AG09319 (cell line): ENCODE data around the gene SPIRE2.
A peak's percentile ranks its signal among the peaks of the same experiment; 100 is the strongest.
"Not testable (repeated sequence)": the region's sequence is repeated elsewhere in the genome, so short reads cannot be mapped to it uniquely, and the experiment has no call there.

Experiments used
- DNase-seq: peaks from one replicate; pipeline ENCODE4 v3.0.0-alpha.2; 2010; ENCODE audit warnings: low read depth; ENCODE audit errors: extremely low read depth
- CTCF ChIP-seq: IDR thresholded peaks from 2 replicates; pipeline ENCODE4 v1.5.1; 2011; ENCODE audit warnings: low read depth, mild to moderate bottlenecking, inconsistent platforms, low read length, moderate library complexity

SPIRE2 gene

GRCh38 chr16:89786474-89787364 lies 41.6 kb upstream of the SPIRE2 start:
- DNase-seq = no peak
- no peak for TF ChIP-seq CTCF

- no peak for DNase-seq
- no peak for TF ChIP-seq CTCF
These were observed 40.9 kb upstream of the SPIRE2 start for GRCh38 chr16:89787365-89787805.

GRCh38 chr16:89791278-89791995 lies 36.8 kb upstream of the SPIRE2 start:
- TF ChIP-seq CTCF = no peak
- no peak for DNase-seq

GRCh38 chr16:89793092-89793491 lies 35.2 kb upstream of the SPIRE2 start:
- TF ChIP-seq CTCF = peak; percentile 54
- not testable (repeated sequence) for DNase-seq

- DNase-seq = no peak
- TF ChIP-seq CTCF = no peak
These were observed 34.3 kb upstream of the SPIRE2 start for GRCh38 chr16:89793955-89794354.

GRCh38 chr16:89795676-89796075 lies 32.6 kb upstream of the SPIRE2 start:
- DNase-seq = no peak
- TF ChIP-seq CTCF = no peak

- no peak for DNase-seq
- no peak for TF ChIP-seq CTCF
These were observed 32.2 kb upstream of the SPIRE2 start for GRCh38 chr16:89796104-89796503.
